CD1c-positive myeloid dendritic cell (primary cell): ENCODE data around the gene GRAMD1B.
"Not testable (repeated sequence)": the region's sequence is repeated elsewhere in the genome, so short reads cannot be mapped to it uniquely, and the experiment has no call there.

ENCODE experiments used
- DNase-seq: peaks from one replicate; pipeline ENCODE4 v3.0.0-alpha.2; 2016; ENCODE audit errors: extremely low spot score

The GRAMD1B gene

DNA sequence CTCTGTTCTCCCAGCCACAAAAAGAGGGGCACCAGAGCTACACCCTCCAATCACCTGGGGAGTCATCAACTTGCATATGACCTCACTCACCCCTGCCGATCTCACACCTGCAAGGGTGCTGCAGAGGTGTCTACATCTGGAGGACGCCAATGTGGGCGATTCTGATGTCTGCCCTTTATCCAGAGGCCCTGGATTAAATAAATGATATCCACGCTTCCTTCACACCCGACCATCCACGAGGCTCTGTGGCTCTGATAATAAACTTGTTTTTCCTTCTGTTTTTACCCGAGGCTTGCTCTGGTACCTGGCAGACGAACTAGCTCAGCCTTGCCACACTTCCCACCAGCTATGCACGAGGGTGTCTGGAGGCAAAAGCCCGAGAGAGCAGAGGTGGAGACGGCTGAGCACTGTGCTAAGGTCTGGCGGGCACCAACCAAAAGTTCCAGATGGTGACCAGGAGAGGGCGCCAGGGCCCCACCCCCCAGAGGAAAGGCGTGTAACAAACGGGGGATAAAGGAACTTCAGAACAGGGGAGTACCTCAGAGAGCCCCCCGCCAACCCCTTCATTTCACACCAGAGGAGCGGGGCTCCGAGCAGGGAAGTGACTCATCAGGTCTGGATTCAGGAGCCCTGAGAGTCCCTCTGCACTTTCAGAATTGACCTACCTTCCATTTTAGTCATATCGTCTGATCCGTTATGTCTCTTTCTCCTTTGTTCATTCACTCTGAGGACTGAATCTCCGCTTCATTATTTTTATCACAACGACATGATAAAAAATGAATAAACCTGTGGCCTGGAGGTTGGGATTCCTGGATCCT lies 210.8 kb downstream of the GRAMD1B start:
- DNase-seq = peak; percentile 35

GRCh38 chr11:123641495-123641840 lies 211.4 kb downstream of the GRAMD1B start:
- no peak for DNase-seq

DNA sequence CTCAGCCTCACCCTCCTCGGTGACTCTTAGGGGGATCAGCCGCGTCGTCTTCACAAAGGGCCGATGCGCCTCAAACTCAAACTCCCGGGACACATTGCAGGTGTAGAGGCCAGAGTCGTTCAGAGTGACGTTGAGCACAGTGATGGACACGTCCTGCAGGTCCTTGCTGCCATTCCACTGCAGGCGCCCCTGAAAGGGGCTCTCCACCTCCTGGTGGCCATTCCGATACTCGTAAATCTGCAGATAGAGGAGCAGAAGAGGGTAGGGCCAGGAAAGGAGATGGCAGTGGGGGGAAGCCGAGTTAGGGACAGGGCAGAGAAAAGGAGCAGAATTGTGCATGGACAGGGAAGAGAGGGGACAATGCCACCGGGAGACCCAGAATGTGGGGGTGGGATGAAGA lies 212.4 kb downstream of the GRAMD1B start:
- DNase-seq = no peak

DNA sequence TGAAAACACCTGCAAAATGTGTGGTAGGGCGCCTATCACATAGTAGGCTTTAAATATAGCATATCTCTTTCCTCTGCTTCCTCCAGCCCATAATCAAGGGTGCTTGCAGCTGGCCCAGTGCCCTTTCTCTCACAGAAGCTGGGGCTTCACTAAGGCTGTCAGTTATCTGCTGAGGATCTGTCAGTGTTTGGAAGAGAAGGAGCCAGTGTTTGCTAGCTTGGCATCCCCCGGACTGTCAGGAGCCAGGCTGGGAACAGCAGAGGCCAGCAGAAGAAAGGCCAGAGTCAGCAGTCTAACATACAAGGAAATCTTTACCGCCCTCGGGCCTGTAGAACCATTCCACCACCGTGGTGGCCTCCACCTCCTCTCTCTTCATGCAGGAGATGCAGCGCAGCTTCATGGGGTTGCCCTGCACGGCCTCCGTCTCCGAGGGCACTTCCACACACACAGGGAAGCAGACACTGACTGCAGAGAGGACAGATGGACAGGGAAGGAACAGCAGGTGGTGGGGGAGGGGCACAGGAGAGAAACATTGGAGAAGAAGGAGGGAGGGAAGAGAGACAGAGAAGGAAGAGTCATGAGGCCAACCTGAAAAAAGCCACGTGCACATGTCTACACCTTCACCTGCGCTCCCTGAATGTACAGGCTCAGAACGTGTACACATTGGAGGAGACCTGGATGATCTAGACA lies 215.4 kb downstream of the GRAMD1B start:
- DNase-seq = no peak

- DNase-seq = no peak
Observed at GRCh38 chr11:123650901-123651300, 220.8 kb downstream of the GRAMD1B start.

- DNase-seq = no peak
Observed at GRCh38 chr11:123652599-123652998, 222.5 kb downstream of the GRAMD1B start.

DNA sequence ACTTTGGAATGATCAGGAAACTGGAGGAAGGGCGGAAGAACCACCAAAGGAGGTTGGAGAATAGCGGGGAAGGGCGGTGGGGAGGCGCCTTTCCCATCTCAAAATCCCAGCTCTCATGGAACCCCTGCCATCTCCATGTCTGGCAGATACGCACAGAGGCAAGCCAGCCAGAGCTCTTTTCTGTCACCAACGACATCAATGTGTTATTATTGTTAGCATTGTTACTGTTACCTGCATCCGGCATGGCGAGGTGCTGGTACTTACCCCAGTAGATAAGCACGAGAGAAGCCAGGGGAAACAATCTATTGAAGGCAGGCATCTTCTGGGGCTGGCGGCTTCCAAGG lies 223.4 kb downstream of the GRAMD1B start:
- no peak for DNase-seq

DNA sequence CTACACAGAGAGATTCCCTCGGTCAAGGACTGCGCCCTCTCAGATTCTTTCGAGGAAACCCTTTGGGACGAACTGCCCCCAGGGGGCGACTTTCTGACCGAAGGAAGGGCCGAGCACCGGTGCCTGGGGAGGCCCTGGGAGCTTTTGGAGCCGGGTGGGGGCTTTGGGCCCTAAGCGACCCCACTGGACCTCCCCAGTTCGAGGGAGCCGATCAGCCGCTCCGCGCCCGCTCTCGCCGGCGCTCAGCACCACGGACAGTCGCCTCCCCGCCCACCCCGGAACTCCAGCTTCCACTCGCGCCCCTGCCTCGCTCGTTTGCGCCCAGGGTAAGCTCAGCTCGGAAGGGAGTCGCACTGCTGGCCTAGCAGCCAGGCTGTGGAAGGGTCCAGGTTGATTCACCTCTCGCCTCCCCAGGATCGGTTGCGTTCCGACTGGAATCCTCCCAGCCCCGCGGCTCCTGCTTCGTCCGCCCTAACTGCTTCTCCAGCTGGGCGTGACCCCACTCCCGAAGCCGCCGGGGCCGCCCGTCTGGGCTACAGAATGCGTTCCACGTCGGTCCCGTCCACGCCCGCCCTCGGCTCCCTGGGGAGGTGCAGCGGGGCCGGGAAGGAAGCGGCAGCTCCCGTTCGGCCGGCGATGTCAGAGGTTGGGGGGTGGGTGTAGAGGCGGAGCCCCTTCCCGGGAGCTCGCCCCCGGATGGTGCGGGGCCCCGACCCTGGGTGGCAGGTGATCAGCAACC lies 223.9 kb downstream of the GRAMD1B start:
- DNase-seq = peak; percentile 24

GRCh38 chr11:123654566-123655081 lies 224.6 kb downstream of the GRAMD1B start, which contains the start of gene SCN3B:
Gene SCN3B (minus strand): TSS chr11:123654624. CDS start chr11:123653801, 823 bp downstream.
- no peak for DNase-seq

GRCh38 chr11:123659311-123659710 lies 229.2 kb downstream of the GRAMD1B start:
- DNase-seq = no peak

DNA sequence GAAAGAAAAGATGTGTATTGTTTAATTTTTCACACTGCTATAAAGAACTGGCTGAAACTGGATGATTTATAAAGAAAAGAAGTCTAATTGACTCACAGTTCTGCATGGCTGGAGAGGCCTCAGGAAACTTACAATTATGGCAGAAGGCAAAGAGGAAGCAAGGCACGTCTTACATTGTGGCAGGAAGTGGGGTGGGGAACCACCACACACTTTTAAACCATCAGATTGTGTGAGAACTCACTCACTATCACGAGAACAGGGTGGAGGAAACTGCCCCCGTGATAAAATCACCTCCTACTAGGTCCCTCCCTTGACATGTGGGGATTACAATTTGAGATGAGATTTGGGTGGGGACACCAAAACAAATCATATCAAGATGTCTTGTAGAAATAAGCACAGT lies 229.9 kb downstream of the GRAMD1B start:
- not testable (repeated sequence) for DNase-seq

- no peak for DNase-seq
Observed at GRCh38 chr11:123665306-123665705, 235.2 kb downstream of the GRAMD1B start.

- no peak for DNase-seq
Observed at GRCh38 chr11:123670081-123670480, 240.0 kb downstream of the GRAMD1B start.

- DNase-seq = no peak
Observed at GRCh38 chr11:123671534-123671933, 241.5 kb downstream of the GRAMD1B start.

DNA sequence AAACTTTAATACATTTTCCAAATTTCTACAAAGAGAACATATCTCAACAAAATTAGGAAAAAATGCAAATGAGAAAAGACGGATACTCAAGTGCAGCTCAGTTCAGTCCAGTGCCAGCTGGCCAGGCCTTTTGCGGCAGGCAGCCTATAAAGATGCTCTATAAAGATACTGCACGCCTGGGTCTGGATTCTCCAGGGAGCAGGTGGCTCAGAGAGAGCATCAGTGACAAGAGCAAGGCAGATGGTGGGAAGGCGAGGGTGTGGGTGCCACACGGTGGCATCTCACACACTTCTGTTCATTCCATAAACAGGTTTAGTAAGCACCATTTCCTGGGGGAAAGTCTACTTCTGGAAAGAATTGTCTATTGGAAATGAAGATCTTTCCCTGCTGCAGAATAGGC lies 242.5 kb downstream of the GRAMD1B start:
- DNase-seq = no peak

- DNase-seq = no peak
Observed at GRCh38 chr11:123674297-123674696, 244.2 kb downstream of the GRAMD1B start.
